ENCODE measurements around the gene COA1.

Gene COA1

DNA sequence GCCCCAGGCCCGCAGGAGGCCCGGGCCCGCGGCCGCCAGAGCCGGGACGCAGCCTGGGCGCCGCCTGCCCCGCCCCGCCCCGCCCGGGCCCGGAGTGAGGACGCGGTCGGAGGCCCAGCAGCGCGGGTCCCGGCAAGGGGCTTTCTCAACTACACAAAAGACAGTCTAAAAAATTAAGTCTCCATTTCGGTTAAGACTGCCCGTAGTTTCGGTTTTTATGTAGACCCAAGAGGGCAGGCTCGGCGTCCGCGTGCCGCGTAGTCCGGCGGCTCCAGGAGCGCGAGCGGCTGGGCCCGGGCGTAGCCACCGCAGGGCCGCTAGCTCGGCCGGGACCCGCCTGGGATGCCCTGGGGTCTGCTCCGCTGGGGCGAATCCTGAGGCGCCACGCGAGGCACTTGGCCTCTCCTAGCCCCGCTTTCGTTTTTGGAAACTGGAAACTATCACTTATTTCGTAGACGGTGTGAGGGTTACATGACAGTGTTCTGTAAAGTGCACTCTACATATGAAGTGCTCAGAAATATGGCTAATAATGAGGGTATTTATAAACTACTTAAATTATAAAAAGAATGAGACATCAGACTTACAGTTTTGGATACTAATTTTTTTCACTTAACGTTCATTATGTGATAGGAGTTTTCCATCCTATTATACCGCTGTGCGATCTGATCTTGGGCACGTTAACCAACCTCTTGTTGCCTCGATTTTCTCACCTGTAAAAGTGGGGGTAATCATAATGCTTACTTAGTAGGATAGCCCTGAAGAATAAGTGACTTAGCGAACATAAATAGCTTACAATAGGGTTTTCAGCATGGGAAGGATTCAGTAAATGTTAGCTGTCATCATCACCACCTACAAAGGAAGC lies 29.7 kb upstream of the COA1 start:
- Histone ChIP-seq H3K27ac (ENCODE audit: insufficient read depth, low read depth, low read length, poor library complexity, severe bottlenecking) (no peak overlapping the region), H3K27me3 (ENCODE audit: control insufficient read depth, insufficient read depth, low read length, poor library complexity, severe bottlenecking) (peaks cover 42% of the 10 kb centered on the region)
- WGBS, 2 experiments, result 7 to 8% methylated on average over 55 of the region's 56 CpGs

DNA sequence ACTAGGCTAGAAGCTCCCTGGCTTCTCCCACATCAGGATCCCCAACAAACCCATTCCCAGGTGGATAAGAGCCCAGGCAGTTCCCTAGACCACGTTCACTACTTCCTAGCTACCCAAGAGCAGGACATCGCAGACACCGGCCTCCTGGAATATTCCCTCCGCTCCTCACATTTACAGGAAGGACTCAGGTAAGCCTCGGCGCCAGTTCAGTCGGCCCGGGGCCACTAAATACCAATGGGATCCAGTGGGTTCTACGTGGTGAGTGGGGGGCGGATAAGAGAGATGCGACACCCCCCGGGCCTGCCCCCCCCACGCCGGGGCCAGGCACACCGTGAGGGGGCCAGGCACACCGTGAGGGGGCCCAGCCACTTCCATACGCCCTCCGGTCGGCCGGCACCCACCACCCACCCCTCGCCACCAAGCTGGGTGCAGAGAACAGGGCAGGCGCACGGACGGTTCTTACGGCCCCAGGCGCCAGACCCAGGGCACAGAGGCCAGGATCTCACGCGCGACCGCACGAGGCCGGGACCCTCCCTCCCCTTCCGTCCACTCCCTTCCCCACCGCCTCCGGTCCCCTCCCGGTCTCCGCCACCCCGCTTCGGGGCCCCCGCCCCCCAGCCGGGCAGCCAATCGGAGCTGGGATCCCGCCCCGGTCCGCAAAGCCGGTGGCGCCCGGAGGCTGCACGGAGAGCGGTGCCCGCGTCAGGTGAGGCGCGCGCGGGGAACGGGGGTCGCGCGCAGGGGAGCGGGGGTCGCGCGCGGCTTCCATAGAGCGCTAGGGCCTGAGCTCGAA lies 28.9 kb upstream of the COA1 start, which contains the start of gene BLVRA:
TSS of gene BLVRA (plus strand) at position 652 of the 793 bp plus-strand sequence. CDS start 12,479 bp downstream, outside the sequence.
- Histone ChIP-seq H3K36me3 (ENCODE audit: control insufficient read depth, insufficient read depth, low read length) (no peaks in the 10 kb centered on the region), H3K4me3 (ENCODE audit: insufficient read depth, low read depth, low read length) (peak within 1 kb of the TSS; percentile 46), H3K9me3 (ENCODE audit: control insufficient read depth, low read length) (no peaks in the 10 kb centered on the region), H3K4me1 (ENCODE audit: control insufficient read depth, insufficient read depth, low read length) (peaks cover 7% of the 10 kb centered on the region), H3K27ac (ENCODE audit: insufficient read depth, low read depth, low read length, poor library complexity, severe bottlenecking) (no peak within 1 kb of the TSS), H3K27me3 (ENCODE audit: control insufficient read depth, insufficient read depth, low read length, poor library complexity, severe bottlenecking) (peaks cover 42% of the 10 kb centered on the region)
- 2% methylated on average over 66 to 67 of the region's 67 CpGs for WGBS, 2 experiments

More for the DNA sequence above, 29.7 kb upstream of the COA1 start:
- no peaks in the 10 kb centered on the region for H3K9me3 ChIP-seq (ENCODE audit: control insufficient read depth, low read length)
- no peaks in the 10 kb centered on the region for H3K36me3 ChIP-seq (ENCODE audit: control insufficient read depth, insufficient read depth, low read length)
- H3K4me3 ChIP-seq (ENCODE audit: insufficient read depth, low read depth, low read length), result peak overlapping the region; percentile 46
- H3K4me1 ChIP-seq (ENCODE audit: control insufficient read depth, insufficient read depth, low read length), result peaks cover 11% of the 10 kb centered on the region

DNA sequence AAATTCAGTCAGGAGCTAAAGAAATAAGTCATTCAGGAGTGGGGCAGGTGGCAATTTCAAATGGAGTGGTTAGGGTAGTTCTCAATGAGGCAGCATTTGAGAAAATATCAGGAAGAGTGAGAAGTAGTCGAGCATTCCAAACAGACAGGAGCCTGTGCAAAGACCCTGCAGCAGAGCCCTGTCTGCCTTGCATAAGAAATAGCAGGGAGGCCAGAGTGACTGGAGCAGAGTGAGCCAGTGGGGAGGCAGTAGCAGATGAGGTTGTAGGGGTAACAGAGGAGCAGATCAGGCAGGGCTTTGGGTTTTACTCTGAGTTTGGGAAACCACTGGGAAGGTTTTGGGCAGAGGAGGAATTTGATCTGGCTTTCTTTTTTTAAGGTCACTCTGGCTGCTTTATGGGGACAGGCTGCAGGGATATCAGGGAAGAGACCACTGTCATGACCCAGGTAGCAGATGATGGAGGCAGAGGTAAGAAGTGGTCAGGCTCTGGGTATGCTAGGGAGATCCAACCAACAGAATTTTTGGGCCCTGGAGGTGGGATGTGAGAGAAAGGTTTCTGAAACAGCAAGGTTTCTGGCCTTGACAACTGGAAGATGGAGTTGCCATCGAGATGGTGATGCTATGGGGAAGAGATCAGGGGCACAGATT lies 27.9 kb upstream of the COA1 start:
- WGBS, 2 experiments, result 84 to 91% methylated on average over 2 of the region's 2 CpGs
- Histone ChIP-seq H3K27me3 (ENCODE audit: control insufficient read depth, insufficient read depth, low read length, poor library complexity, severe bottlenecking) (peaks cover 42% of the 10 kb centered on the region), H3K4me3 (ENCODE audit: insufficient read depth, low read depth, low read length) (no peak overlapping the region), H3K9me3 (ENCODE audit: control insufficient read depth, low read length) (no peaks in the 10 kb centered on the region), H3K4me1 (ENCODE audit: control insufficient read depth, insufficient read depth, low read length) (peaks cover 4% of the 10 kb centered on the region), H3K36me3 (ENCODE audit: control insufficient read depth, insufficient read depth, low read length) (no peaks in the 10 kb centered on the region), H3K27ac (ENCODE audit: insufficient read depth, low read depth, low read length, poor library complexity, severe bottlenecking) (no peak overlapping the region)

GRCh38 chr7:43756368-43757072 lies 27.2 kb upstream of the COA1 start:
- 100% methylated on average over 1 of the region's 1 CpG for WGBS, 2 experiments
- Histone ChIP-seq H3K4me3 (ENCODE audit: insufficient read depth, low read depth, low read length) (no peak overlapping the region), H3K4me1 (ENCODE audit: control insufficient read depth, insufficient read depth, low read length) (peaks cover 4% of the 10 kb centered on the region), H3K27ac (ENCODE audit: insufficient read depth, low read depth, low read length, poor library complexity, severe bottlenecking) (no peak overlapping the region), H3K36me3 (ENCODE audit: control insufficient read depth, insufficient read depth, low read length) (no peaks in the 10 kb centered on the region), H3K9me3 (ENCODE audit: control insufficient read depth, low read length) (no peaks in the 10 kb centered on the region), H3K27me3 (ENCODE audit: control insufficient read depth, insufficient read depth, low read length, poor library complexity, severe bottlenecking) (peaks cover 42% of the 10 kb centered on the region)

GRCh38 chr7:43754596-43754995 lies 25.3 kb upstream of the COA1 start:
- Histone ChIP-seq H3K27ac (ENCODE audit: insufficient read depth, low read depth, low read length, poor library complexity, severe bottlenecking) (no peak overlapping the region), H3K4me3 (ENCODE audit: insufficient read depth, low read depth, low read length) (no peak overlapping the region), H3K36me3 (ENCODE audit: control insufficient read depth, insufficient read depth, low read length) (no peaks in the 10 kb centered on the region), H3K9me3 (ENCODE audit: control insufficient read depth, low read length) (no peaks in the 10 kb centered on the region), H3K27me3 (ENCODE audit: control insufficient read depth, insufficient read depth, low read length, poor library complexity, severe bottlenecking) (peaks cover 32% of the 10 kb centered on the region), H3K4me1 (ENCODE audit: control insufficient read depth, insufficient read depth, low read length) (peaks cover 9% of the 10 kb centered on the region)
- WGBS, 2 experiments, result 85 to 93% methylated on average over 4 of the region's 4 CpGs

DNA sequence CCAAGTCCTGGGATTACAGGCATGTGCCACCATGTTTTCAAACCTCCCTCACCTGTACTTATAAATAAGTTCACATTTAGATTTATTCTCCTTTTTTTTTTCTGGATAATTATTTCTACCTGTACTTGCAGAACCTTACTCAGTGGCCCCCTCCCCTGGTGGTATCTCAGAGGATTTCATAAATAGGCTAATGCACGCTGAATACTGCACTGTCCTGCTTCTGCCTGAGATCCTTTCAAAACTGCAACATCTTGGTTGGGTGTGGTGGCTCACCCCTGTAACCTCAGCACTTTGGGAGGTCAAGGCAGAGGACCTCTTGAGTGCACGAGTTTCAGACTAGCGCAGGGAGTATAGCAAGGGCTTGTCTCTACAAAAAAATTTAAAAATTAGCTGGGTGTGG lies 24.5 kb upstream of the COA1 start:
- H3K9me3 ChIP-seq (ENCODE audit: control insufficient read depth, low read length), result no peaks in the 10 kb centered on the region
- H3K27ac ChIP-seq (ENCODE audit: insufficient read depth, low read depth, low read length, poor library complexity, severe bottlenecking), result no peak overlapping the region
- H3K27me3 ChIP-seq (ENCODE audit: control insufficient read depth, insufficient read depth, low read length, poor library complexity, severe bottlenecking), result peaks cover 24% of the 10 kb centered on the region
- H3K4me3 ChIP-seq (ENCODE audit: insufficient read depth, low read depth, low read length), result no peak overlapping the region
- peaks cover 9% of the 10 kb centered on the region for H3K4me1 ChIP-seq (ENCODE audit: control insufficient read depth, insufficient read depth, low read length)
- H3K36me3 ChIP-seq (ENCODE audit: control insufficient read depth, insufficient read depth, low read length), result no peaks in the 10 kb centered on the region
- 86 to 89% methylated on average over 3 of the region's 3 CpGs for WGBS, 2 experiments

GRCh38 chr7:43753271-43753810 lies 24.0 kb upstream of the COA1 start:
- Histone ChIP-seq H3K36me3 (ENCODE audit: control insufficient read depth, insufficient read depth, low read length) (no peaks in the 10 kb centered on the region), H3K9me3 (ENCODE audit: control insufficient read depth, low read length) (no peaks in the 10 kb centered on the region), H3K4me1 (ENCODE audit: control insufficient read depth, insufficient read depth, low read length) (peaks cover 9% of the 10 kb centered on the region), H3K27ac (ENCODE audit: insufficient read depth, low read depth, low read length, poor library complexity, severe bottlenecking) (no peak overlapping the region), H3K4me3 (ENCODE audit: insufficient read depth, low read depth, low read length) (no peak overlapping the region), H3K27me3 (ENCODE audit: control insufficient read depth, insufficient read depth, low read length, poor library complexity, severe bottlenecking) (peaks cover 19% of the 10 kb centered on the region)
- 84 to 88% methylated on average over 1 of the region's 1 CpG for WGBS, 2 experiments

GRCh38 chr7:43752411-43752810 lies 23.1 kb upstream of the COA1 start:
- Histone ChIP-seq H3K27me3 (ENCODE audit: control insufficient read depth, insufficient read depth, low read length, poor library complexity, severe bottlenecking) (peaks cover 10% of the 10 kb centered on the region), H3K9me3 (ENCODE audit: control insufficient read depth, low read length) (no peaks in the 10 kb centered on the region), H3K4me1 (ENCODE audit: control insufficient read depth, insufficient read depth, low read length) (peaks cover 5% of the 10 kb centered on the region), H3K4me3 (ENCODE audit: insufficient read depth, low read depth, low read length) (no peak overlapping the region), H3K36me3 (ENCODE audit: control insufficient read depth, insufficient read depth, low read length) (no peaks in the 10 kb centered on the region), H3K27ac (ENCODE audit: insufficient read depth, low read depth, low read length, poor library complexity, severe bottlenecking) (no peak overlapping the region)
- 83 to 88% methylated on average over 3 of the region's 3 CpGs for WGBS, 2 experiments

- H3K4me3 ChIP-seq (ENCODE audit: insufficient read depth, low read depth, low read length), result no peak overlapping the region
Measured at GRCh38 chr7:43750016-43750887, 20.9 kb upstream of the COA1 start.

More at GRCh38 chr7:43750016-43750887, 20.9 kb upstream of the COA1 start:
- 78 to 79% methylated on average over 14 of the region's 14 CpGs for WGBS, 2 experiments
- H3K27ac ChIP-seq (ENCODE audit: insufficient read depth, low read depth, low read length, poor library complexity, severe bottlenecking), result no peak overlapping the region
- no peaks in the 10 kb centered on the region for H3K36me3 ChIP-seq (ENCODE audit: control insufficient read depth, insufficient read depth, low read length)
- no peaks in the 10 kb centered on the region for H3K9me3 ChIP-seq (ENCODE audit: control insufficient read depth, low read length)
- H3K27me3 ChIP-seq (ENCODE audit: control insufficient read depth, insufficient read depth, low read length, poor library complexity, severe bottlenecking), result no peaks in the 10 kb centered on the region
- peaks cover 5% of the 10 kb centered on the region for H3K4me1 ChIP-seq (ENCODE audit: control insufficient read depth, insufficient read depth, low read length)

Measured in ectodermal cell (in vitro differentiated cells).